ENCODE data around the gene PRM1.

- no peak for TF ChIP-seq CTCF (conservative IDR thresholded peaks at IDR 0.05; ENCODE audit: low read length)
- TF ChIP-seq EZH2phosphoT487 (IDR thresholded peaks at IDR 0.05; ENCODE audit: borderline replicate concordance, low read depth, low read length), result no peak
Observed at GRCh38 chr16:11249233-11250061, 31.7 kb downstream of the PRM1 start.

All from OCI-LY7 (cell line).